ENCODE data around the gene DNMT3A. TPM values are rescaled to one million over a fixed set of nuclear protein-coding genes. Genes with fewer than 3 reads are reported as not detected.

Gene DNMT3A
- total and polyA plus RNA-seq, 2 of the 8 experiments (the other 6 are each of a cell fraction or from before 2014, with no cell fraction given) = 33.6 to 178 TPM

DNA sequence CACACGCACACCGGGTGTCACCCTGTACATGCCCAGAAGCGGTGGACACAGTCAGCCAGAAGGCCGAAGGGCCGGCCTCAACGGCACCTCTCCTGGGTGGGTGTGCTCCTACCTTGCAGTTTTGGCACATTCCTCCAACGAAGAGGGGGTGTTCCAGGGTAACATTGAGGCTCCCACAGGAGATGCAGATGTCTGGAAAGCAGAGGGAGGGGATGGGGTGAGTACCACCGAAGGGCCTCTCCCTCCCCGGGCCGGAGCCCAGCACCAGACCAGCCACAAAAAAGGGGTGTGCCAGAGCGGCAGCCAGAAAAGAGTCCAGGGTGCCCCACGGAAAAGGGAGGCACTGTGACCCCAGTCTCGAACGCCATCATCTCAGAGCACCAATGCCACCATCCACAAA, 96.6 kb downstream of the DNMT3A start (continued):
- no peak for TF ChIP-seq BACH1 (IDR thresholded peaks at IDR 0.05; ENCODE audit: low read length)
- TF ChIP-seq CTBP2 (IDR thresholded peaks at IDR 0.05; ENCODE audit: borderline replicate concordance, insufficient read depth, insufficient read length, low read length) = no peak
